Peyer's patch (tissue), 4 donors: ENCODE results near the gene PTPN18. TPM values are rescaled to one million over a fixed set of nuclear protein-coding genes. Genes with fewer than 3 reads are reported as not detected.

ENCODE experiments used
- small RNA-seq, 2 donors: library from RNA; depleted of rRNA; stranded (forward); fragments of <200 nt; gene quantifications; one replicate each; pipeline ENCODE3, GENCODE V24; 2016
- total RNA-seq, 4 donors: library from RNA; depleted of rRNA; stranded (reverse); fragments of >200 nt; gene quantifications; one replicate each; pipeline ENCODE4 v1.1.0, GENCODE V29; 2016

The PTPN18 gene
- total RNA-seq, 4 donors from 2014 or later, result 137 to 208 (median 169) TPM

Small RNA genes lying within 50 kb of the gene (small RNA-seq; reads per million reads assigned to genes)
- gene AC132479.1, result 0 reads per million in 2 donors

Other genes starting within 250 kb of the PTPN18 start
- gene POTEF, start 226.8 kb upstream of the PTPN18 start, total RNA-seq, result under 1 TPM in 1 of 4 donors, not detected in 3; 0.28 TPM
- 1 to 10 TPM in 2 of 4 donors, not detected in 2; 2.1 to 2.6 TPM for gene CCDC74B, start 210.9 kb upstream of the PTPN18 start, total RNA-seq
- 10 to 100 TPM; 48.0 to 83.3 (median 60.3) TPM for gene SMPD4, start 174.5 kb upstream of the PTPN18 start, total RNA-seq
- 10 to 100 TPM; 47.0 to 88.6 (median 61.8) TPM for gene MZT2B, start 173.8 kb upstream of the PTPN18 start, total RNA-seq
- not detected for gene TUBA3E, start 157.6 kb upstream of the PTPN18 start, total RNA-seq
- 10 to 100 TPM; 41.9 to 99.9 (median 62.8) TPM for gene IMP4, start 13.2 kb upstream of the PTPN18 start, total RNA-seq
- gene POTEI, start 153.3 kb downstream of the PTPN18 start, total RNA-seq, result under 1 TPM in 1 of 4 donors, not detected in 3; 0.53 TPM
- gene CFC1B, start 165.2 kb downstream of the PTPN18 start, total RNA-seq, result not detected
- not detected for gene CFC1, start 243.5 kb downstream of the PTPN18 start, total RNA-seq